Thoracic aorta endothelial cell (primary cell): ENCODE measurements around the gene SLC1A3. TPM values are rescaled to one million over a fixed set of nuclear protein-coding genes. Genes with fewer than 3 reads are reported as not detected.

Experiments
- small RNA-seq: library from RNA; depleted of rRNA; stranded (forward); fragments of <200 nt; gene quantifications from one replicate; pipeline ENCODE3, GENCODE V24; 2012
- total RNA-seq: library from RNA; depleted of rRNA; stranded (reverse); fragments of >200 nt; gene quantifications from 2 replicates; pipeline ENCODE4 v1.2.3, GENCODE V29; 2012

Gene SLC1A3
- total RNA-seq = 1.1 TPM in 1 of 2 replicates, not detected in the other

GRCh38 chr5:36606428-36607113, at the start of gene SLC1A3:
SLC1A3 (plus strand) TSS chr5:36606606; CDS start chr5:36608424, 1,818 bp downstream.

Small RNA genes lying within 50 kb of the gene (small RNA-seq; reads per million reads assigned to genes)
- not detected for gene AC010631.1
